Trophoblast cell (in vitro differentiated cells and primary cell): ENCODE data around the gene SSC5D.

ENCODE experiments used
- DNase-seq, 2 donors: peaks; one replicate each; pipeline ENCODE4 v3.0.0-alpha.2; 2016
- H2AFZ ChIP-seq: 2 replicates; pipeline ENCODE4 v1.6.1; 2013; ENCODE audit warnings: low read length, moderate library complexity, mild to moderate bottlenecking; ENCODE audit not compliant: insufficient read depth, poor library complexity
- H2AK5ac ChIP-seq: 2 replicates; pipeline ENCODE4 v1.6.1; 2013; ENCODE audit warnings: mild to moderate bottlenecking, low read length
- H2BK120ac ChIP-seq: 2 replicates; pipeline ENCODE4 v1.6.1; 2013; ENCODE audit warnings: low read length, mild to moderate bottlenecking, moderate library complexity; ENCODE audit not compliant: insufficient read depth, poor library complexity
- H2BK12ac ChIP-seq: 2 replicates; pipeline ENCODE4 v1.6.1; 2013; ENCODE audit warnings: mild to moderate bottlenecking, low read length, moderate library complexity
- H2BK5ac ChIP-seq: 2 replicates; pipeline ENCODE4 v1.6.1; 2013; ENCODE audit warnings: low read length, low read depth, moderate library complexity, mild to moderate bottlenecking; ENCODE audit not compliant: poor library complexity
- H3K14ac ChIP-seq: 2 replicates; pipeline ENCODE4 v1.6.1; 2013; ENCODE audit warnings: mild to moderate bottlenecking, low read length
- H3K18ac ChIP-seq: 2 replicates; pipeline ENCODE4 v1.6.1; 2013; ENCODE audit warnings: mild to moderate bottlenecking, low read length
- H3K23ac ChIP-seq: 2 replicates; pipeline ENCODE4 v1.6.1; 2013; ENCODE audit warnings: low read length
- H3K27ac ChIP-seq: 2 replicates; pipeline ENCODE4 v1.5.1; 2013; ENCODE audit warnings: low read depth, mild to moderate bottlenecking, inconsistent platforms, low read length, moderate library complexity
- H3K27me3 ChIP-seq: 2 replicates; pipeline ENCODE4 v1.6.1; 2013; ENCODE audit warnings: inconsistent platforms, mild to moderate bottlenecking, low read length, moderate library complexity; ENCODE audit not compliant: insufficient read depth
- H3K36me3 ChIP-seq, 2 experiments: 1 replicate in 1 of 2; 2 replicates in 1 of 2; pipeline ENCODE4 v1.6.1; 2013; ENCODE audit warnings: low read length in 2 of 2, mild to moderate bottlenecking in 2 of 2, moderate library complexity in 1 of 2; ENCODE audit not compliant: insufficient read depth in 2 of 2, control insufficient read depth in 1 of 2
- H3K4ac ChIP-seq: 2 replicates; pipeline ENCODE4 v1.6.1; 2013; ENCODE audit warnings: low read depth, mild to moderate bottlenecking, low read length, moderate library complexity
- H3K4me1 ChIP-seq, 2 experiments: 1 replicate in 1 of 2; 2 replicates in 1 of 2; pipeline ENCODE4 v1.6.1; 2013; ENCODE audit warnings: low read length in 2 of 2, mild to moderate bottlenecking in 2 of 2, moderate library complexity in 1 of 2; ENCODE audit not compliant: insufficient read depth in 2 of 2, control insufficient read depth in 1 of 2
- H3K4me2 ChIP-seq: 2 replicates; pipeline ENCODE4 v1.6.1; 2013; ENCODE audit warnings: inconsistent platforms, mild to moderate bottlenecking, low read length, moderate library complexity
- H3K4me3 ChIP-seq: 2 replicates; pipeline ENCODE4 v1.5.1; 2013; ENCODE audit warnings: mild to moderate bottlenecking, low read depth, low read length, inconsistent platforms
- H3K79me1 ChIP-seq: one replicate; pipeline ENCODE4 v1.6.1; 2013; ENCODE audit warnings: low read length
- H3K79me2 ChIP-seq: 2 replicates; pipeline ENCODE4 v1.6.1; 2013; ENCODE audit warnings: low read length, mild to moderate bottlenecking; ENCODE audit not compliant: control insufficient read depth, insufficient read depth, poor library complexity
- H3K9ac ChIP-seq: 2 replicates; pipeline ENCODE4 v1.6.1; 2013; ENCODE audit warnings: mild to moderate bottlenecking, low read length
- H3K9me3 ChIP-seq: 2 replicates; pipeline ENCODE4 v1.6.1; 2013; ENCODE audit warnings: low read depth, mild to moderate bottlenecking, control low read depth, inconsistent platforms, low read length; ENCODE audit not compliant: insufficient read depth
- H4K12ac ChIP-seq: 2 replicates; pipeline ENCODE4 v1.6.1; 2013; ENCODE audit warnings: low read depth, mild to moderate bottlenecking, low read length, moderate library complexity
- H4K8ac ChIP-seq: 2 replicates; pipeline ENCODE4 v1.6.1; 2013; ENCODE audit warnings: low read depth, mild to moderate bottlenecking, low read length, moderate library complexity
- H4K91ac ChIP-seq: one replicate; pipeline ENCODE4 v1.6.1; 2013; ENCODE audit warnings: low read depth, mild to moderate bottlenecking, low read length, moderate library complexity
- WGBS: extraction: QIAGEN DNeasy Blood & Tissue Kit; methylation state at CpG from one replicate; pipeline ENCODE4 v1.1.7; 2013; ENCODE audit warnings: missing lambda C conversion rate; ENCODE audit not compliant: insufficient read length, insufficient coverage; ENCODE audit errors: extremely low coverage; 5-methylcytosine and 5-hydroxymethylcytosine counted together

Gene SSC5D

GRCh38 chr19:55464039-55464661 is 24.1 kb upstream of the SSC5D start:
- Histone ChIP-seq H3K9me3 (no peaks in the 10 kb centered on the region), H2BK120ac (no peak overlapping the region), H3K27me3 (no peaks in the 10 kb centered on the region), H2AK5ac (no peak overlapping the region), H3K79me2 (peaks cover 3% of the 10 kb centered on the region), H4K91ac (no peak overlapping the region), H3K4me3 (no peak overlapping the region), H4K12ac (no peak overlapping the region), H3K27ac (no peak overlapping the region), H3K23ac (no peak overlapping the region), H3K14ac (no peak overlapping the region), H3K79me1 (peaks cover 6% of the 10 kb centered on the region), H3K9ac (no peak overlapping the region), H3K4ac (no peak overlapping the region), H2BK5ac (no peak overlapping the region), H4K8ac (no peak overlapping the region), H3K4me2 (no peak overlapping the region), H2BK12ac (no peak overlapping the region), H3K36me3 (no peaks in the 10 kb centered on the region), H3K4me1 (peaks cover 9 to 15% of the 10 kb centered on the region in 2 experiments), H3K18ac (no peak overlapping the region), H2AFZ (no peak overlapping the region)
- WGBS, result no CpG with 5 or more reads among the region's 23 CpGs
- no peak for DNase-seq

DNA sequence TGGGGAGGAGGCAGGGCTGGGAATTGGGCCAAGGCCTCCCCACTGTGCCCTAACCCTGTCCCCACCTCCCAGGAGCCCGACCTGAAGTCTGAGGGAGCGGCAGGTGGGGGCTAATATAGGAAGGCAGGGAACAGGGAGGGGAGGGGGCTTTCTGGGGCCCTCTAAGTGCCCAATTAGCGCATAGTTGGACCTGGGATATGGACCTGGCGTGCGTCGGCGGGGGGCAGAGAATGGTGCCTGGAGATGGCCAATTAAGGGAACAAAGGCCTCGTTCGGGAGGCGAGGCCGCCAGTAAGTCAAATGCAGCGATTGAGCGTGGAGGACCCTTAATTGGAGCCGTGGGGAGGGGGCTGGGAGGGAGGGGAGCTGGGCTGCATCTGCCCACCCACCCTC is 23.6 kb upstream of the SSC5D start, which contains the start of gene C19orf85:
TSS of gene C19orf85 (minus strand) at position 90 of the 393 bp plus-strand sequence. CDS start 197 bp downstream, outside the sequence.
- Histone ChIP-seq H3K79me1 (peaks cover 6% of the 10 kb centered on the region), H3K4ac (no peak within 1 kb of the TSS), H3K4me1 (peaks cover 9 to 15% of the 10 kb centered on the region in 2 experiments), H3K27me3 (no peaks in the 10 kb centered on the region), H3K14ac (no peak within 1 kb of the TSS), H3K18ac (no peak within 1 kb of the TSS), H3K36me3 (no peaks in the 10 kb centered on the region), H3K23ac (no peak within 1 kb of the TSS), H2BK5ac (no peak within 1 kb of the TSS), H3K9me3 (no peaks in the 10 kb centered on the region), H2AK5ac (no peak within 1 kb of the TSS), H4K91ac (no peak within 1 kb of the TSS), H3K9ac (no peak within 1 kb of the TSS), H3K4me3 (no peak within 1 kb of the TSS), H2BK120ac (no peak within 1 kb of the TSS), H3K4me2 (no peak within 1 kb of the TSS), H2BK12ac (no peak within 1 kb of the TSS), H4K8ac (no peak within 1 kb of the TSS), H4K12ac (no peak within 1 kb of the TSS), H3K79me2 (peaks cover 3% of the 10 kb centered on the region), H3K27ac (no peak within 1 kb of the TSS), H2AFZ (no peak within 1 kb of the TSS)
- WGBS, result no CpG with 5 or more reads among the region's 14 CpGs
- no peak for DNase-seq

DNA sequence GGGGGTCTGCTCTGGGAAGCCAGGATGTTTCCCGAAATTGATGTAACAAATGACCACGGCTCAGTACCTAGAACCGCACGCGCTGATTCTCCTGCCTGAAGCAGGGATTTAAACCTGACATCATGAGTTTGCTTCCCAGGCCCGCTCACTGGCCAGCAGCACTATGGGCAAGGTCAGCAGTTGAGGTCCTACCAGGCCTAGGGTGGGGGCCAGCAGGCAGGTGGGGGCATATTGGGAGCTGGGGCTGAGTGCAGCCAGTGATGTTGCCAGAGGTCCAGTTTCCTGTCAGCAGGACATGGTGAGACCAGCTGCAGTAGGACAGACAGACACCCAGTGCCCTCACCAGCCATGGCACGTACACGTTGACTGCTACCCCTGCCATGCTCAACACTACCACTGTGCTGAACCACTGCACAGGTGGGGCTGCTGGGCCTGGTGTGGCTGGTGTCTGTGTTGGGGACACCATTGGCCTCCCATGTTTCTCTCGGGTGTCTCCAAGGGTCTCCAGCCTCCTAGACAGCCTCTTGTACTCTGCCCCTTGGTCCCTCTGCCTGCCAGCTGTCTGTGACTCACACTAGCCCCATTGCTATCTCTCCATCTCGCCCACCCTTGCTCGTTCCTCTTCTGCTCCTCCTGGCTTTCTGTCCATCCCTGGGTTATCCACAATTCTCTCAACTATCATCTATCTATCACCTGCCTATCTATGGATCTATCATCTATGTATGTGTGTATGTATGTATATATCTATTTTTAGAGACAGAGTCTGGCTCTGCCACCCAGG is 22.6 kb upstream of the SSC5D start:
- Histone ChIP-seq H3K4me2 (no peak overlapping the region), H3K27me3 (no peaks in the 10 kb centered on the region), H3K4me1 (peaks cover 9 to 14% of the 10 kb centered on the region in 2 experiments), H2AFZ (no peak overlapping the region), H2BK120ac (no peak overlapping the region), H3K36me3 (no peaks in the 10 kb centered on the region), H4K8ac (no peak overlapping the region), H3K18ac (no peak overlapping the region), H4K91ac (no peak overlapping the region), H3K4me3 (no peak overlapping the region), H2BK12ac (no peak overlapping the region), H3K23ac (no peak overlapping the region), H3K9me3 (no peaks in the 10 kb centered on the region), H2AK5ac (no peak overlapping the region), H3K79me1 (peaks cover 6% of the 10 kb centered on the region), H4K12ac (no peak overlapping the region), H2BK5ac (no peak overlapping the region), H3K9ac (no peak overlapping the region), H3K14ac (no peak overlapping the region), H3K4ac (no peak overlapping the region), H3K79me2 (peaks cover 3% of the 10 kb centered on the region), H3K27ac (no peak overlapping the region)
- no peak for DNase-seq
- WGBS, result no CpG with 5 or more reads among the region's 11 CpGs

- Histone ChIP-seq H3K14ac (no peak overlapping the region), H3K79me1 (peaks cover 4% of the 10 kb centered on the region), H3K27me3 (no peaks in the 10 kb centered on the region), H3K4ac (no peak overlapping the region), H3K4me1 (peaks cover 7 to 8% of the 10 kb centered on the region in 2 experiments), H3K36me3 (no peaks in the 10 kb centered on the region), H2BK5ac (no peak overlapping the region), H3K79me2 (peaks cover 2% of the 10 kb centered on the region), H4K91ac (no peak overlapping the region), H2AFZ (no peak overlapping the region), H2BK120ac (no peak overlapping the region), H2AK5ac (no peak overlapping the region), H3K9ac (no peak overlapping the region), H3K27ac (no peak overlapping the region), H3K18ac (no peak overlapping the region), H3K4me3 (no peak overlapping the region), H4K8ac (no peak overlapping the region), H4K12ac (no peak overlapping the region), H2BK12ac (no peak overlapping the region), H3K9me3 (no peaks in the 10 kb centered on the region), H3K4me2 (no peak overlapping the region), H3K23ac (no peak overlapping the region)
- WGBS, result no CpG with 5 or more reads among the region's 4 CpGs
- no peak for DNase-seq
Measured at GRCh38 chr19:55466241-55466614, 22.0 kb upstream of the SSC5D start.
